ENCODE data around the gene MEGF11.
"Not testable (repeated sequence)": the region's sequence is repeated elsewhere in the genome, so short reads cannot be mapped to it uniquely, and the experiment has no call there.

The MEGF11 gene

DNA sequence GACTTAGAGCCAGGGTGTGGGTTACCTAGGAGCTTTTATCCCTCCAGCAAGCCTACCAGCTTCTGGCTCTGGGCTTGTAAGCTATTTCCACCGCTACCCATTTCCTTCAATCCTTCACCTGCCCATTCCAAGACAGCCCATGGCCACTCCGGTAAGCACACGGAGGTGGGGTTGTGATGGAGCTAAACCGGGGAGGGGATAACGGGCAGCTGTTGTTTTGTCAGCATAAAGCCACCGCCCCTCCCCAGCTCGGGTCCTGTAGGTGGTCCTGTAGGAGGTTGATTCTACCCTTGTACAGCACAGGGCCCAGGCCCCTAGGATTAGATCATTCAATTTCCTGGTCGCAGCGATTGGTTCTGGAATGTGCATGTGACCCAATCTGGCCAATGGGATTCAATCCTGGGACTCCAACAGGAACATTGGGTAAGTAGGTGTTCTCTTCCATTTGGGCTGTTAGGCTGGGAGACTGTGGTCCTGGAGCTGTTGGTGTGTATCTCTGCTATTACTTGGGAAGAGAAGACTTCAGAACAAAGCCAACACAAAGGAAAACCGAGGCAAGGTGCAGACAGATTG, 233.6 kb downstream of the MEGF11 start:
- no peak for DNase-seq

DNA sequence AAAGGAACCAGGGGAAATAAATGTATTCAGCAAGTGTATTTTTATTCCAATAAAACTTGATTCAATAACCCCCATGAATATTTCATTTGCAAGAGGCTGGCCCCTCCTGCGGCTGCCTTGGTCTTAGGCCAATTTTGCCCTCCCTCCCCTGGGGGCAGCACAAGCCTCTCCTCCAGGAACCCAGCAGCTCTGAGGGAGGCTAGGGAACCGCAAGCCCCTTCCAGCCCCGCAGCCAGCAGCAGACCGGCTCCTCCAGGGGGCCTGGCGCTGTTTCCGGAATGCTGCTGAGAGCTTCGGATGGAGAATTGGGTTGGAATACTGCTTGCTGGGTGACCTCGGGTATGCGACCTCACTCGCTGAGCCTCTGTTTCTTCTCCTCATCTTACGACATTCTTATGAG, 234.2 kb downstream of the MEGF11 start:
- DNase-seq: no peak

GRCh38 chr15:66018488-66018797, 235.1 kb downstream of the MEGF11 start:
- DNase-seq: no peak

DNA sequence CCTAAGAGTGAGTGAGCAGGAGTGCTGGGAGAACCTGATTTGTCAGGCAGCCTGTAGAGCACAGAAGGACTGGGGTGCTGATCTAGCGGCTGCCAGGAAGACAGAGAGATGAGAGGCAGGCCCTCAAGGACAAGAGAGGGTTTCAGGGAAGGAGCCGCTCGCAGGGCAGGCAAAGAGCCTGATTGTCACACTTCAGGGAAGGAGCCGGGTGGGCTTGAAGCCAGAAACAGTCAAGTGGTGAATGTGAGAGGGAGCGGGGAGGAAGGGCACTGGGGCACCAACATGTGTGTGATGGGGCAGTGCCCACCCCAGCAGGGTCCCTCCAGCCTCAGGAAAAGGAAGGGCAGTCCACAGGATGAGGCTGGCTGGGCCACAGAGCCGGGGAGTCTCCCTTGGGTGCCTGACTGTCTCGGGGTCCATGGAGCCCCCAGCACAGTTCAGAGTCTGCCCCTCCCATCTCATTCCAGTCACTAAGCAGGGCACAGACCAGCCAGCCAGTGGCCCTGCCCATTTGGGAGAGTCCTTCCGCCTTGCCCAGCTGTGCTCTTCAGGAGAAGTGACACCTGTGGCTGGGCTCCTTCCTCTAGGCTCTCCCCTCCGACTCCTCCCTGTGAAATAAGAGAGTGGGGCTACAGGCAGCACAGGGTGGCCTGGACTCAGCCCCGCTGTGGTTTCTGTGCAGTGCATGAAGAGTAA, 235.6 kb downstream of the MEGF11 start:
- DNase-seq: no peak

DNA sequence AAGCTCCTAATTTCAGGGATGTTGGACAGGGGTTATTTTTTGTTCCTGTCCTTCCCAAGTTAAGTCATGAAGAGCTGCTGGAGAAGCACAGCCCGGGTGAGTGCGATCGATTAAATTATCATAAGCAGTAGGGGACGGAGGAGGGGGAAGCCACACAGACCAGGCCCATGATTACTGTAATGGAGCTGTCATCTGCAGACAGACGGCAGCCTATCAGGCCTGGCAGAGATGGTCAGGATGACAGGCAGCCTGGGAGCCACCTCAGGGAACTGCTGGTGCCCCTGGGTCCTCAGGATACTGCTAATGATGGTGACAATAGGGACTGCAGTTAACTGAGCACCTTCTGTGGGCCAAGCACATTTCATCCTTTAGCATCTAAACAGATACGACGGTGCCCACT, 236.6 kb downstream of the MEGF11 start:
- DNase-seq: no peak

- DNase-seq: no peak
Observed at GRCh38 chr15:66016199-66016598, 237.4 kb downstream of the MEGF11 start.

GRCh38 chr15:66014635-66015182, 238.8 kb downstream of the MEGF11 start:
- no peak for DNase-seq

GRCh38 chr15:66014022-66014421, 239.5 kb downstream of the MEGF11 start:
- no peak for DNase-seq

GRCh38 chr15:66008940-66009562, 244.5 kb downstream of the MEGF11 start:
- no peak for DNase-seq

GRCh38 chr15:66007663-66008262, 245.8 kb downstream of the MEGF11 start:
- no peak for DNase-seq

DNA sequence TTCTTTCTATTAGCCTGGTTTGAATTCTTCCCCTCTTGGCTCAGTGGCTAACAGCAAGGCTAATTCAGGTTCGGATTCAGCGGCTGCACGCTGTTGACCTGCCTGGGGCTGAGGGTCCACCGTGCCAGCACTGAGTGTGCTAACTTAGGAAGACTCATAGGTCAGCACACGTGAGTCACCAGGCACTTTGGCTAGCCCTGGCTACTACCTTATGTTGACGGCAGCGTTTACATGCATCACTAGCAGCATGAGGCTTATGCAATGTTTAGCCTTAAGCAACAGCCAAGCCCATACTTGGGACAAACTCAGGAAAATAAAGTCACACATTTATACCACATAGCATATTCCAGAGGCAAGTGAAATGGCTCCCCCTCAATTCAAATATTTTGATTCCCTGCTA, 246.6 kb downstream of the MEGF11 start:
- no peak for DNase-seq

GRCh38 chr15:66004618-66005262, 248.8 kb downstream of the MEGF11 start:
- no peak for DNase-seq

DNA sequence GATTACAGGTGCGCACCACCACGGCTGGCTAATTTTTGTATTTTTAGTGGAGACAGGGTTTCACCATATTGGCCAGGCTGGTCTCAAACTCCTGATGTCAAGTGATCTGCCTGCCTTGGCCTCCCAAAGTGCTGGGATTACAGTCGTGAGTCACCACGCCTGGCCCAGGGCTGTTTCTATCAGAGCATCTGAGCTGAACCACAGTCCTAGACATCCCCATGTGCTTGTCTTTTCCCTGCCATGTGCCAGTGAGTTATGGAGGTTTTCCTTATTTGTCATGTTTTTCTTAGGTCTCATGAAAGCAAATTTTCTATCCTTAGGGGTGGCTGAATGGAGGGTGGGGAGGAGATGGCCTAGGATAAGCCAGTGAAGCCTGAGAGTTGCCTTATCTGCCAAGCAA, 250.4 kb downstream of the MEGF11 start:
- not testable (repeated sequence) for DNase-seq

DNA sequence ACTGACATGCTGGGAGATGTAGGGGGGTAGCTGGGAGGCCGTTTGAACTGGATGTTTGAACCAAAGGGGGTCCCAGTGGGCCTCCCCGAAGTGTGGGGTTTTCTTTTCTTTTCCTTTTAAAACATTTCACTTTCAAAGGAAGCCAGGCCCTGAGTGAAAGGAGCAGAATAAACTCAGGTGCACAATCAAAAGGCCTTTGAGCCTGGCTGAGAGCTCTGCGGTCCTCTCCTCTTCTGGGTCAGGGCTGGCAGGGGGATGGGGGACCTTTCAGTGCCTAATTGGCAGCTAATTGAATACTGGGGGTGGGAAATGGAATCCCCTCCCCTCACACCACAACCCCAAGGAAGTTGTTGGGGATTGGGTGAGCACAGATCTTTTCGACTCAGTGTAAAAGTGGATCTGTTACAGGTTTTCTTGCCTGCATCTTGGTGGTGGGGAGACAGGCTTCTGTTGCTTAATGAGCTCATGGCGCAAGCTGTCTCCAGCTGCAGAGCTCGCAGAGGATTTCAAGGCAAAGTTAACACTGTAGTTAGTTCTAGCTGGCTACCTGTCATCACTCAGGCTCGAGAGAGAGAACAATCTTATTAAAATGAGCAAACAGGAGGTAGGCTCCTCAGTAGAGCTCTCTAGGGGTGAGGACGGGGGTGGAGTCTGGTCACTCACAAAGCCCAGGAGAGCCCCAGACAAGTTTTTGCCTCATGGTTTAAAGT, 251.7 kb downstream of the MEGF11 start:
- DNase-seq: no peak

DNA sequence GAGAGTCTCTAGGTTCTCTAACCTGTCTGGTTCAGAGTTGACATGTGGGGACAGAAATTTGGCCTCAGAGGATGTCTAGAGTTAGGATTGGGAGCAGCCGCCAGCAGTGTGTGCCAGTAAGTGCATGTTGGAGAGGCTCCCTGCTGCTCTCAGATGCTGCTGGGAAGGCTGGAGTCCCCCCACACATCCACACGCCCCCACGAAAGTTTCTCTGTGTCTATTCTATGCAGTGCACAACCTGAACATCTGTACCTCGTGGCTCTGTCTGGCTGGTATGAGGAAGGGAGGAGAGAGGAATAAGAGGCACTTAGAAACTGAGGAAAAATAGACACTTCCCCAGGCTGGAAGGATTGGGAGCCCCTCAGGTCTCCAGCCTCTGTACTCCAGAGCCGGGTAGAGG, 252.5 kb downstream of the MEGF11 start:
- DNase-seq: no peak

- no peak for DNase-seq
Observed at GRCh38 chr15:65998486-65998885, 255.1 kb downstream of the MEGF11 start.

DNA sequence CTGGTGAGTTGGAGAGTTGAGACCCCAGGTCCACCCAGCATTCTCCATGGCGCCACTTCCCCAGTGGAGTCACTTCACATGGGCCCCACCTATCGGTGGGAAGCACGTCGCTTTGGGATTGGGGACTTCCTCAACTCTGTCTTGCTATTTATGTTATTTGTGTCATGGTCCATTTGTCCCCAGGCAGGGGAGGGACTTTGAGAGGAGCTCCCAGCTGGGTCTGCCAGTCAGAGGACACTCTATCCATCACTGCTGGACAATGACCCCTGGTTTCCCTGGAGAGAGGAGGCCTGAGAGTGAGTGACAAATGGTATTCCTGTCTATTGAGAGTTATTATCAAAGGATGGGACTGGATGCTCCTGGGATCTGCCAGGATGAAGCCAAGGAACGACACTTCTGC, 256.6 kb downstream of the MEGF11 start:
- no peak for DNase-seq

- DNase-seq: no peak
Observed at GRCh38 chr15:65994832-65995231, 258.7 kb downstream of the MEGF11 start.

DNA sequence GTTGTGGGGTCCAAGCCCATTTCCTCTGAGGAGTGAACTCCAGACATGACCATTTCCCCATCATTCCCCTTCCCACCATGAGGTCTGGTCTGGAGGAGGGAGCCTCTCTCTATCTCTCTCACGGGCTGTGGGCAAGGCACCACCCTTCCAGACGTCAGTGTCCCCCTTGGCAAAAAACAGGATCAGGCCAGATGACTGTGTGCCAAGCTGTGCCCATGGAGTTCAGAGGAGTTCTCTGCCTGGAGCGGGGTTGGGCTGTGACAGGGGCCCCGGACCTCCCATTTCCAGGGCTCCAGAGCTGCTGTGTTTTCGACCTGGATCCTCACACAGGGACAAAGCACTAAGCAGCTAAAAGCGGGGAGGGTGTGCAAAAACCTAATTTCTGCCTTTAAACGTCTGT, 259.8 kb downstream of the MEGF11 start:
- no peak for DNase-seq

GRCh38 chr15:65993236-65993635, 260.3 kb downstream of the MEGF11 start:
- no peak for DNase-seq

- no peak for DNase-seq
Observed at GRCh38 chr15:65991721-65992483, 261.6 kb downstream of the MEGF11 start.

All from CD4-positive, alpha-beta T cell treated with Interleukin-17A for 4 hours (primary cell).